Endothelial cell of umbilical vein (primary cell): ENCODE data around the gene SYK. TPM values are rescaled to one million over a fixed set of nuclear protein-coding genes. Genes with fewer than 3 reads are reported as not detected.

ENCODE experiments used
- BruUV-seq: library from RNA; stranded (reverse); fragments of 400-500 nt; replicated peaks from 2 replicates; lab custom pipeline; 2021; lab: Mats Ljungman, UMichigan
- CTCF ChIA-PET: fragments of 300-600, 350-600 bp; sonication (Branson Sonifier 250); formaldehyde crosslinking; loops from one replicate; lab custom pipeline; 2021; ENCODE audit warnings: antibody characterized with exemption, inconsistent platforms; lab: Charles Lee
- POLR2A ChIA-PET: fragments of 300-600, 350-600 bp; sonication (Branson Sonifier 250); formaldehyde crosslinking; loops from one replicate; lab custom pipeline; 2021; ENCODE audit warnings: antibody characterized with exemption, inconsistent platforms; lab: Charles Lee
- DNase-seq: peaks from one replicate; pipeline ENCODE4 v3.0.0-alpha.2; 2011; ENCODE audit warnings: low read depth, low spot score
- FAIRE-seq: peaks from 2 replicates; lab custom pipeline; 2011; peaks lifted over from hg19 to GRCh38; lab: Jason Lieb, UNC
- H2AFZ ChIP-seq: 2 replicates; pipeline ENCODE4 v1.6.0; 2012; ENCODE audit warnings: low read depth, low read length, control low read depth, inconsistent platforms
- H3K27ac ChIP-seq: 2 replicates; pipeline ENCODE4 v1.5.1; 2011; ENCODE audit warnings: low read depth, mild to moderate bottlenecking, control low read depth, low read length, moderate library complexity; ENCODE audit not compliant: insufficient read depth
- H3K27me3 ChIP-seq, 2 experiments: 2 replicates each; pipeline versions ENCODE4 v1.6.0 to v1.6.1; 2011; ENCODE audit warnings: low read length in 2 of 2, mixed read lengths in 1 of 2; ENCODE audit not compliant: control insufficient read depth in 2 of 2, insufficient read depth in 2 of 2
- H3K36me3 ChIP-seq, 2 experiments: 2 replicates in 1 of 2; 3 replicates in 1 of 2; pipeline ENCODE4 v1.5.1; 2011; ENCODE audit warnings: low read length in 2 of 2, mild to moderate bottlenecking in 1 of 2, moderate library complexity in 1 of 2; ENCODE audit not compliant: control insufficient read depth in 2 of 2, insufficient read depth in 2 of 2; ENCODE audit errors: extremely low read depth in 1 of 2
- H3K4me1 ChIP-seq: 3 replicates; pipeline ENCODE4 v1.5.1; 2011; ENCODE audit warnings: mild to moderate bottlenecking, low read length; ENCODE audit not compliant: control insufficient read depth, insufficient read depth; ENCODE audit errors: extremely low read depth
- H3K4me2 ChIP-seq: 2 replicates; pipeline ENCODE4 v1.6.1; 2011; ENCODE audit warnings: low read length, control low read depth, mixed read lengths; ENCODE audit not compliant: insufficient read depth
- H3K4me3 ChIP-seq, 3 experiments: fragments of 200-600 bp in 1 of 3; sonication (generic), shearing (Covaris generic) in 1 of 3; replicated peaks in 1 of 3; 2 replicates each; pipeline ENCODE4 v1.5.1; 2011 to 2016; ENCODE audit warnings: control low read depth in 3 of 3, low read length in 3 of 3, mild to moderate bottlenecking in 2 of 3, inconsistent platforms in 1 of 3, low read depth in 1 of 3, moderate library complexity in 1 of 3; ENCODE audit not compliant: insufficient read depth in 1 of 3
- H3K79me2 ChIP-seq: 2 replicates; pipeline ENCODE4 v1.6.0; 2012; ENCODE audit warnings: low read length, inconsistent platforms; ENCODE audit not compliant: control insufficient read depth, insufficient read depth
- H3K9ac ChIP-seq: replicated peaks from 2 replicates; pipeline ENCODE3; 2011; ENCODE audit warnings: low read length, control low read depth; ENCODE audit not compliant: insufficient read depth; ENCODE audit errors: extremely low read depth
- H3K9me1 ChIP-seq: replicated peaks from 3 replicates; pipeline ENCODE4 v1.6.0; 2011; ENCODE audit warnings: mild to moderate bottlenecking, low read length; ENCODE audit not compliant: control insufficient read depth, insufficient read depth; ENCODE audit errors: extremely low read depth
- H3K9me3 ChIP-seq: replicated peaks from 2 replicates; pipeline ENCODE4 v1.5.1; 2012; ENCODE audit warnings: low read length, inconsistent platforms; ENCODE audit not compliant: control insufficient read depth, insufficient read depth
- H4K20me1 ChIP-seq: replicated peaks from 2 replicates; pipeline ENCODE3; 2011; ENCODE audit warnings: mild to moderate bottlenecking, low read length; ENCODE audit not compliant: control insufficient read depth, insufficient read depth; ENCODE audit errors: extremely low read depth
- CTCF ChIP-seq, 2 donors: IDR thresholded peaks; 1 replicate in 1 of 2; 2 replicates in 1 of 2; pipeline ENCODE4 v1.5.1; 2011; ENCODE audit warnings: low read length in 2 of 2, mild to moderate bottlenecking in 2 of 2, moderate library complexity in 2 of 2, control low read depth in 1 of 2, inconsistent platforms in 1 of 2, low read depth in 1 of 2; ENCODE audit not compliant: insufficient read depth in 1 of 2; ENCODE audit errors: extremely low read depth in 1 of 2
- EZH2 ChIP-seq: IDR thresholded peaks from 2 replicates; pipeline ENCODE4 v1.6.1; 2012; ENCODE audit warnings: borderline replicate concordance, low read depth, mild to moderate bottlenecking, moderate library complexity, low read length, inconsistent platforms; ENCODE audit not compliant: severe bottlenecking
- FOS ChIP-seq: IDR thresholded peaks from 2 replicates; pipeline ENCODE4 v1.6.1; 2011; ENCODE audit warnings: mild to moderate bottlenecking, low read length, moderate library complexity, borderline replicate concordance; ENCODE audit not compliant: insufficient read depth
- GATA2 ChIP-seq: IDR thresholded peaks from 2 replicates; pipeline ENCODE4 v1.7.0; 2011; ENCODE audit warnings: low read depth, mild to moderate bottlenecking, moderate library complexity, mixed read lengths, low read length; ENCODE audit not compliant: insufficient read length, insufficient read depth
- JUN ChIP-seq: IDR thresholded peaks from 2 replicates; pipeline ENCODE4 v1.6.1; 2011; ENCODE audit warnings: borderline replicate concordance, low read depth; ENCODE audit not compliant: insufficient read length, insufficient read depth
- MAX ChIP-seq: IDR thresholded peaks from 2 replicates; pipeline ENCODE4 v1.6.1; 2011; ENCODE audit not compliant: insufficient read depth, insufficient read length
- MYC ChIP-seq: IDR thresholded peaks from one replicate; pipeline ENCODE4 v1.6.1; 2011; ENCODE audit warnings: mild to moderate bottlenecking, low read depth, low read length
- POLR2A ChIP-seq: IDR thresholded peaks from 2 replicates; pipeline ENCODE4 v1.6.1; 2012; ENCODE audit warnings: low read depth, mild to moderate bottlenecking, control low read depth, low read length
- POLR2AphosphoS5 ChIP-seq: IDR thresholded peaks from 2 replicates; pipeline ENCODE4 v1.6.1; 2012; ENCODE audit warnings: low read depth, mild to moderate bottlenecking, control low read depth, low read length, moderate library complexity; ENCODE audit not compliant: insufficient read depth
- dilution Hi-C: fragments of 300-500 bp; cut with MboI; formaldehyde crosslinking; loops from one replicate; pipeline ENCODE4 v1.15.0; 2019; ENCODE audit warnings: low sequenced_read_pairs; ENCODE audit not compliant: extremely low pct_ligation_motif_present
- intact Hi-C: fragments of 100-400 bp; cut with micrococcal nuclease; formaldehyde crosslinking; loops from one replicate; pipeline ENCODE4 v1.10.0; 2022
- polyA plus RNA-seq, 4 experiments: library from polyadenylated mRNA; depleted of rRNA in 3 of 4; stranded (reverse) in 3 of 4; unstranded in 1 of 4; fragments of >200 nt; gene quantifications; 2 replicates each; pipeline versions ENCODE4 v1.2.1 to v1.2.3, GENCODE V29; 2011 to 2012; ENCODE audit warnings: missing spikeins in 1 of 4
- total RNA-seq: library from RNA; stranded (reverse); gene quantifications from 2 replicates; pipeline ENCODE4 v1.2.3, GENCODE V29; 2021

The SYK gene
- total and polyA plus RNA-seq, 2 donors (not counting 3 experiments of a cell fraction or from before 2014, with no cell fraction given) = not detected

GRCh38 chr9:90921969-90922368 lies 120.3 kb downstream of the SYK start:
- no TSS peak for BruUV-seq
- no peak overlapping the region for H3K27ac ChIP-seq
- intact Hi-C loops (no loop called here), dilution Hi-C loops (no loop called here)
- no peaks in the 10 kb centered on the region for H3K9me1 ChIP-seq
- POLR2A ChIA-PET = no interaction called here
- peaks cover 2% of the 10 kb centered on the region for H3K4me1 ChIP-seq
- no peaks in the 10 kb centered on the region for H3K79me2 ChIP-seq
- no peak for TF ChIP-seq MAX
- TF ChIP-seq POLR2AphosphoS5 = no peak
- no peak for TF ChIP-seq EZH2
- TF ChIP-seq GATA2 = no peak
- TF ChIP-seq JUN = no peak
- TF ChIP-seq FOS = no peak
- no peak for TF ChIP-seq POLR2A
- no peak for TF ChIP-seq MYC
- TF ChIP-seq CTCF (IDR thresholded peaks at IDR 0.05; ENCODE audit: extremely low read depth in 1 of 2, insufficient read depth in 1 of 2, low read depth in 1 of 2, low read length in 2 of 2) = no peak
- H3K9me3 ChIP-seq = no peaks in the 10 kb centered on the region
- H3K27me3 ChIP-seq = peaks cover 0 to 1% of the 10 kb centered on the region in 2 experiments
- CTCF ChIA-PET = interaction anchor here (1.4 kb wide), 1 partner anchor 1324 kb away, joined by 3 read pairs; no protein-coding TSS in a partner anchor
- H3K4me2 ChIP-seq = no peak overlapping the region
- H3K36me3 ChIP-seq = no peaks in the 10 kb centered on the region
- H3K4me3 ChIP-seq = no peak overlapping the region
- H4K20me1 ChIP-seq = no peaks in the 10 kb centered on the region
- H3K9ac ChIP-seq = no peak overlapping the region
- DNase-seq (no peak), FAIRE-seq (no peak)
- no peak overlapping the region for H2AFZ ChIP-seq
